HG03354 (cell line): ENCODE results near the gene GALNT10.

Experiments
- ATAC-seq: cut with Tn5 transposase; IDR thresholded peaks from one replicate; pipeline ENCODE4 v1.9.1; 2021; ENCODE audit warnings: mild to moderate bottlenecking; ENCODE audit not compliant: unreplicated experiment, poor library complexity, severe bottlenecking

The GALNT10 gene

GRCh38 chr5:154222414-154222813, 31.9 kb downstream of the GALNT10 start:
- ATAC-seq = no peak

GRCh38 chr5:154223320-154223719, 32.8 kb downstream of the GALNT10 start:
- no peak for ATAC-seq

- no peak for ATAC-seq
Observed at GRCh38 chr5:154227090-154227489, 36.6 kb downstream of the GALNT10 start.

- ATAC-seq = peak; percentile 96
Observed at GRCh38 chr5:154228696-154229095, 38.2 kb downstream of the GALNT10 start.

GRCh38 chr5:154230526-154230925, 40.0 kb downstream of the GALNT10 start:
- no peak for ATAC-seq

- no peak for ATAC-seq
Observed at GRCh38 chr5:154234551-154234950, 44.0 kb downstream of the GALNT10 start.

GRCh38 chr5:154236011-154236410, 45.5 kb downstream of the GALNT10 start:
- no peak for ATAC-seq

- ATAC-seq = no peak
Observed at GRCh38 chr5:154236536-154237375, 46.2 kb downstream of the GALNT10 start.

GRCh38 chr5:154237376-154237743, 46.8 kb downstream of the GALNT10 start:
- ATAC-seq = no peak

- ATAC-seq = no peak
Observed at GRCh38 chr5:154237946-154238345, 47.4 kb downstream of the GALNT10 start.

GRCh38 chr5:154238776-154239481, 48.4 kb downstream of the GALNT10 start:
- ATAC-seq = peak; percentile 73

GRCh38 chr5:154240595-154240994, 50.1 kb downstream of the GALNT10 start:
- ATAC-seq = no peak

GRCh38 chr5:154241021-154241420, 50.5 kb downstream of the GALNT10 start:
- no peak for ATAC-seq

- ATAC-seq = peak; percentile 4
Observed at GRCh38 chr5:154242442-154242841, 51.9 kb downstream of the GALNT10 start.

GRCh38 chr5:154242964-154243376, 52.4 kb downstream of the GALNT10 start:
- ATAC-seq = peak; percentile 53

GRCh38 chr5:154243736-154244135, 53.2 kb downstream of the GALNT10 start:
- no peak for ATAC-seq

- ATAC-seq = no peak
Observed at GRCh38 chr5:154244476-154244875, 53.9 kb downstream of the GALNT10 start.

GRCh38 chr5:154248691-154249090, 58.2 kb downstream of the GALNT10 start:
- ATAC-seq = no peak

- ATAC-seq = no peak
Observed at GRCh38 chr5:154249826-154250225, 59.3 kb downstream of the GALNT10 start.

- ATAC-seq = no peak
Observed at GRCh38 chr5:154251529-154251928, 61.0 kb downstream of the GALNT10 start.

- no peak for ATAC-seq
Observed at GRCh38 chr5:154253807-154254206, 63.3 kb downstream of the GALNT10 start.
